ENCODE data around the gene ATN1. TPM values are rescaled to one million over a fixed set of nuclear protein-coding genes. Genes with fewer than 3 reads are reported as not detected.
A peak's percentile ranks its signal among the peaks of the same experiment; 100 is the strongest.

The ATN1 gene
- total RNA-seq, 1 experiment from 2014 or later: 84.7 TPM

GRCh38 chr12:6925239-6925539 lies 2.6 kb upstream of the ATN1 start:
- Mint-ChIP-seq H3K4me1 (ENCODE audit: insufficient read depth, unreplicated experiment) (peaks cover 59% of the 10 kb centered on the region), H3K9me3 (ENCODE audit: unreplicated experiment) (no peaks in the 10 kb centered on the region)

GRCh38 chr12:6925540-6926279 lies 2.0 kb upstream of the ATN1 start:
- TSS peak; percentile 22 for BruUV-seq (replicated peaks)
- Mint-ChIP-seq H3K27ac (ENCODE audit: low read depth, unreplicated experiment) (peak overlapping the region; percentile 92), H3K9me3 (ENCODE audit: unreplicated experiment) (no peaks in the 10 kb centered on the region), H3K4me1 (ENCODE audit: insufficient read depth, unreplicated experiment) (peaks cover 63% of the 10 kb centered on the region), H3K4me3 (ENCODE audit: unreplicated experiment) (peak overlapping the region; percentile 80), H3K27me3 (ENCODE audit: insufficient read depth, unreplicated experiment) (no peaks in the 10 kb centered on the region), H3K36me3 (ENCODE audit: insufficient read depth, unreplicated experiment) (peaks cover 11% of the 10 kb centered on the region)
- ChIA-PET CTCF (interaction anchor here (0.6 to 8.9 kb wide), 30 partner anchors 13 to 1720 kb away, joined by 3 to 114 read pairs (median 4); partner anchors contain the start of genes C12orf57, C1RL, LRRC23 and RNU7-1), POLR2A (interaction anchor here (0.6 to 7.8 kb wide), 27 partner anchors 9 to 533 kb away, joined by 3 to 167 read pairs (median 5); partner anchors contain the start of genes C12orf57, C1RL, CDCA3 and ENO2)
- TF ChIP-seq CTCF (IDR thresholded peaks at IDR 0.05; ENCODE audit: unreplicated experiment): no peak
- DNase-seq (ENCODE audit: unreplicated experiment): peak; percentile 96
- intact Hi-C loops (cut with micrococcal nuclease): loop anchor here (2.0 kb wide), 1 partner anchor 183 kb away; the partner anchor contains the start of gene C1RL

More at GRCh38 chr12:6925239-6925539, 2.6 kb upstream of the ATN1 start:
- no peaks in the 10 kb centered on the region for H3K27me3 Mint-ChIP-seq (ENCODE audit: insufficient read depth, unreplicated experiment)
- ChIA-PET CTCF (interaction anchor here (0.6 to 8.9 kb wide), 27 partner anchors 13 to 640 kb away, joined by 3 to 114 read pairs (median 4); partner anchors contain the start of genes C12orf57, C1RL, LRRC23 and RNU7-1), POLR2A (interaction anchor here (0.6 to 7.8 kb wide), 24 partner anchors 9 to 1146 kb away, joined by 3 to 167 read pairs (median 6); partner anchors contain the start of genes C12orf57, C1RL, CDCA3 and LRRC23)
- intact Hi-C loops (cut with micrococcal nuclease): loop anchor here (2.0 kb wide), 1 partner anchor 184 kb away; the partner anchor contains the start of gene C1RL
- peaks cover 11% of the 10 kb centered on the region for H3K36me3 Mint-ChIP-seq (ENCODE audit: insufficient read depth, unreplicated experiment)
- TF ChIP-seq CTCF (IDR thresholded peaks at IDR 0.05; ENCODE audit: unreplicated experiment): no peak
- peak overlapping the region; percentile 92 for H3K27ac Mint-ChIP-seq (ENCODE audit: low read depth, unreplicated experiment)
- BruUV-seq (replicated peaks): no TSS peak
- no peak for DNase-seq (ENCODE audit: unreplicated experiment)
- H3K4me3 Mint-ChIP-seq (ENCODE audit: unreplicated experiment): peak overlapping the region; percentile 80

GRCh38 chr12:6928022-6928702 lies 403 bp downstream of the ATN1 start:
- CTCF ChIA-PET: interaction anchor here (1.2 to 1.5 kb wide), 2 partner anchors 10 to 11 kb away, joined by 6 to 11 read pairs; no protein-coding TSS in a partner anchor
- POLR2A ChIA-PET: interaction anchor here (0.6 to 7.8 kb wide), 12 partner anchors 10 to 181 kb away, joined by 3 to 167 read pairs (median 5); partner anchors contain the start of genes C12orf57, C1RL, CDCA3 and LPCAT3
- H3K27me3 Mint-ChIP-seq (ENCODE audit: insufficient read depth, unreplicated experiment): no peaks in the 10 kb centered on the region
- intact Hi-C loops (cut with micrococcal nuclease): no loop called here
- H3K36me3 Mint-ChIP-seq (ENCODE audit: insufficient read depth, unreplicated experiment): peaks cover 27% of the 10 kb centered on the region
- H3K27ac Mint-ChIP-seq (ENCODE audit: low read depth, unreplicated experiment): peak overlapping the region; percentile 92
- BruUV-seq (replicated peaks): no TSS peak
- no peaks in the 10 kb centered on the region for H3K9me3 Mint-ChIP-seq (ENCODE audit: unreplicated experiment)
- TF ChIP-seq CTCF (IDR thresholded peaks at IDR 0.05; ENCODE audit: unreplicated experiment): no peak
- peaks cover 74% of the 10 kb centered on the region for H3K4me1 Mint-ChIP-seq (ENCODE audit: insufficient read depth, unreplicated experiment)
- DNase-seq (ENCODE audit: unreplicated experiment): no peak
- H3K4me3 Mint-ChIP-seq (ENCODE audit: unreplicated experiment): peak overlapping the region; percentile 91
